NCI-H1417 treated with DMSO at 0.1 percent for 48 hours (cell line): Measurements from ENCODE around the gene CLASP1.
"Not testable (repeated sequence)": the region's sequence is repeated elsewhere in the genome, so short reads cannot be mapped to it uniquely, and the experiment has no call there.

Source experiments
- DNase-seq: peaks from one replicate; lab custom pipeline; 2025; lab: John Stamatoyannopoulos, UW

The CLASP1 gene

DNA sequence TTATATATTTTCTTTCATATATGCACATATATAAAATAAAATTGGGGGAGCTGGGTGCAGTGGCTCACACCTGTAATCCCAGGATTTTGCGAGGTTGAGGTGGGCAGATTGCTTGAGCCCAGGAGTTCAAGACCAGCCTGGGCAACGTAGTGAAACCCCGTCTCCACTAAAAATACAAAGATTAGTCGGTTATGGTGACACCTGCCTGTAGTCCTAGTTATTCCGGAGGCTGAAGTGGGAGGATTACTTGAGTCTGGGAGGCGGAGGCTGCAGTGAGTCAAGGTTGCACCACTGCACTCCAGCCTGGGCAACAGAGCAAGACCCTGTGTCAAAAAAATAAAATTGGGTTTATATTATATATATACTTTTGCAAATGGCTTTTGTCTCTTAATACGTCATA, 324.7 kb downstream of the CLASP1 start:
- no peak for DNase-seq

DNA sequence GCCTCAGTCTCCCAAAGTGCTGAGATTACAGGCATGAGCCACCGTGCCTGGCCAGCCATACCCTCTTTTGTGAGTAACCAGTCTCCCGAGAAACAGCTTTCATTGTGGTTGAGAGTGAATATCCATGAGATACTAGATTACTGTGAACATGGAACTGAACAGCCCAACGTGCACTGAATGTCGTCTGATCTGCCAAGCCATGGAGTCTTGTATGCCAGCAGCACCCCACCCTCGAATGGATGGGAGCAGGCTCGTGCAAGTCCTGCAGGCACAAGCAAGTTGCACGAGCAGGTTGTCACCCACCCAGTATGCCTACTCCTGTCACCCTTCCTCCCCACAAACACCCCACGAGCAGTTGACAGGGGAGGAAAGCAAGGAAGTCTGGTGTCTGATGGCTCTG, 327.8 kb downstream of the CLASP1 start:
- no peak for DNase-seq

GRCh38 chr2:121319941-121320340, 329.3 kb downstream of the CLASP1 start:
- no peak for DNase-seq

GRCh38 chr2:121316986-121317385, 332.3 kb downstream of the CLASP1 start:
- DNase-seq, result no peak

DNA sequence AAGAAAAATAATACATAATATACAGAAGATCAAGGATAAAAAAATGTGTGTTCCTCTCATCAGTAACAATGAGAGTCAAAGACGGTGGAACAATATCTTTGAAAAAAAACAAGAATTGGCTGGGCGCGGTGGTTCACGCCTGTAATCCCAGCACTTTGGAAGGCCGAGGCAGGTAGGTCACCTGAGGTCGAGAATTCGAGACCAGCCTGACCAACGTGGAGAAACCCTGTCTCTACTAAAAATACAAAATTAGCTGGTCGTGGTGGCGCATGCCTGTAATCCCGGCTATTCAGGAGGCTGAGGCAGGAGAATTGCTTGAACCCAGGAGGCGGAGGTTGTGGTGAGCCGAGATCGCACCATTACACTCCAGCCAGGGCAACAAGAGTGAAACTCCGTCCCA, 335.6 kb downstream of the CLASP1 start:
- DNase-seq, result not testable (repeated sequence)

DNA sequence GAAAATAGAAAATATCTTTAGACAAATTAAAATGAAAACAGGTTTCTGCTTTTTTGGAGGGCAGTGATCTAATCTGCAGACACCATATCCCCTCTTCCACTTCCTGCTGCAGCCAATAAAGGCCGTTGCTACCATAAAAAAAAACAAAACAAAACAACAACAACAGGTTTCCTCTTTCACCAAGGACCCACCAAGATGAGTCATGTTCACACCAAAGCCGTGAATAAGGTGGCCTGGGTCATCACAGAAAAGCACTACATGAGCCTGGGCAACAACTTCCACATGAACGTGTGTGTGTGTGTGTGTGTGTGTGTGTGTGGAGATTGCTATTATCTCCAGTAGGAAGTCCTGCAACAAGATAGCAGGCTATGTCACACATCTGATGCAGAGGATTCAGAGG, 339.5 kb downstream of the CLASP1 start:
- no peak for DNase-seq

DNA sequence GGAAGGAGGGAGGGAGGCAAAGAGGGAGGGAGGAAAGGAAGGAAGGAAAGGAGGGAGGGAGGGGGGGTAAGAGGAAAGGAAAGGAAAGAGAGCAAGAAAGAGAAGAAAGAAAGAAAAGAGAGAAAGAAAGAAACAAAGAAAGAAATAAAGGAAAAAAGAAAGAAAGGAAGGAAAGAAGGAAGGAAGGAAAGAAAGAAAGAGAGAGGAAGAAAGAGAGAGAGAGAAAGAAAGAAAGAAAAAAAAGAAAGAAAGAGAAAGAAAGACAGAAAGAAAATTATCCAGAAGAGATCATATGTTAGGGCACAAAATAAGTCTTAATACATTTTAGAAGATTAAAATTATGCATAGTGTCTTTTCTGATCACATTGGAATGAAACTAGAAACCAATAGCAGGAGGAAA, 339.9 kb downstream of the CLASP1 start:
- no peak for DNase-seq

DNA sequence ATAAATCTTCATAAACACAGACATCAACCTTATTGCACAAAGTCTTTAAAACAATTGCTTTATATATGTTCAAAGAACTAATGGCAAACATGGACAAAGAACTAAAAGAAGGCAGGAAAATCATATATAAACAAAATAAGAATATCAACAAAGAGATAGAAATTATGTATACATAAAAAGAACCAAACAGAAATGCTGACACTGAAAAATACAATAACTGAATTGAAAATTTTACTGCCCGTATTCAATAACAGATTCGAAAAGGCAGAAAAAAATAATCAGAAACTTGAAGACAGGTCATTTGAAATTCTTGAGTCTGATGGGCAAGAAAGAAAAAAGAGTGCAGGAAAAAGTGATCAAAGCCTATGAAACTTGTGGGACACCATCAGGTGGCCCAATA, 342.2 kb downstream of the CLASP1 start:
- DNase-seq, result no peak

DNA sequence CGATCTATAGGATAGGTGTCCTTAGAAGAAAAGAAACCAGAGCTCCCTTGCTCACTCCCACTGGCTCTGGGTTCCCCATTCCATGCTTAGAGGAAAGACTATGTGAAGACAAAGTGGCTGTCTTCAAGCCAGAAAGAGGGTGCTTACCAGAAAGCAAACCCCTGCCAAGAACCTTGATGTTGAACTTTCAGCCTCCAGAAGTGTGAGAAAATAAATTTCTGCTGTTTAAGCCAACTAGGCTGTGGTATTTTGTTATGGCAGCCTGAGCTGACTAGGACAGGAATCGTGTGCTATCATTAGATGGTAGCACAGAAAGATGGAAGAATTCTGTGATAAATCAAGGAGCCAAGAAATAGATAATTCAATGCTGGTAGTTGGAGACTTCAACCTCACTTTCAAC, 344.3 kb downstream of the CLASP1 start:
- no peak for DNase-seq

GRCh38 chr2:121303531-121304263, 345.6 kb downstream of the CLASP1 start:
- no peak for DNase-seq

DNA sequence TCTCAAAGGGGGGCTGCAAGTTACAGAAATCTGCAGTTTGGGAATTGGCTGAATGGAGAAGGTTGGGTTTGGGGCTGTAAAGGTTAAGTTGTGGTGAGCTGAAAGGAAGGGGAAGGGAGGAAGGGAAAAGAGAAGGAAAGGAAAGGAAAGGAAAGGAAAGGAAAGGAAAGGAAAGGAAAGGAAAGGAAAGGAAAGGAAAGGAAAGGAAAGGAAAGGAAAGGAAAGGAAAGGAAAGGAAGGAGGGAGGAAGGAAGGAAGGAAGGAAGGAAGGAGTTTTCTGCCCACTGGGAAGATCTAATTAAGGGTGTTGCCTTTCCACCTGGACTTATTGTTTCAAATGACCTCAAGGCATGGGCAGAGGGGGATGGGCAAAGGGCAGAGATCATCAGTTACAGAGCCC, 348.1 kb downstream of the CLASP1 start:
- DNase-seq, result not testable (repeated sequence)

DNA sequence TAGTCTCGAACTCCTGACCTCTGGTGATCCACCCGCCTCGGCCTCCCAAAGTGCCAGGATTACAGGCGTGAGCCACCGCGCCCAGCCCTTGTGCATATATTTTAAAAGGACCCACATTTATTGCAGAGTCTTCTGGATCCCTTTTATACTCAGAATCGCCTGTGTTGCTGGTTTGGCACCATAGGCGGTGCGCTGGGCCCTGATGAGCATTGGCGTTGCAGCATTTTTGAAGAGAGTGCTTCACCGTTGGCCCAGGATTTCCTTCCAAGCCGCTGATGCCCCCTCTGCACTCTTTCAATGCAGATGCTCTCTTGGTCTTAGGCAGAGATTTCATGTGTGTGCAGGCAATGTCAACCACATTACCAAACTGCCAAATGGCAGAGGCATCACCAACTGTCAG, 350.8 kb downstream of the CLASP1 start:
- DNase-seq, result no peak

DNA sequence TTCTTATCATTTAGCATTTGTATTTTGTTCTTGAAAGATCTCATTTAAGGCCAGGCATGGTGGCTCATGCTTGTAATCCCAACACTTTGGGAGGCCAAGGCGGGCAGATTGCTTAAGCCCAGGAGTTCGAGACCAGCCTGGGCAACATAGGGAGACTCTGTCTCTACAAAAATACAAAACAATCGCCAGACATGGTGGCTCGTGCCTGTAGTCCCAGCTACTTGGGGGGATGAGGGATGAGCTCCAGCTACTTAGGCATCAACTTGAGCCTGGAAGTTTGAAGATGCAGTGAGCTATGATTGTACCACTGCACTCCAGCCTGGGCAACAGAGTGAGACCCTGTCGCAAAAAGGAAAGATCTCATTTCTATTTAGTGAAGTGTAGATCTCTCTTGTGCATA, 351.4 kb downstream of the CLASP1 start:
- not testable (repeated sequence) for DNase-seq

- no peak for DNase-seq
These were observed 351.9 kb downstream of the CLASP1 start for GRCh38 chr2:121297217-121297830.

DNA sequence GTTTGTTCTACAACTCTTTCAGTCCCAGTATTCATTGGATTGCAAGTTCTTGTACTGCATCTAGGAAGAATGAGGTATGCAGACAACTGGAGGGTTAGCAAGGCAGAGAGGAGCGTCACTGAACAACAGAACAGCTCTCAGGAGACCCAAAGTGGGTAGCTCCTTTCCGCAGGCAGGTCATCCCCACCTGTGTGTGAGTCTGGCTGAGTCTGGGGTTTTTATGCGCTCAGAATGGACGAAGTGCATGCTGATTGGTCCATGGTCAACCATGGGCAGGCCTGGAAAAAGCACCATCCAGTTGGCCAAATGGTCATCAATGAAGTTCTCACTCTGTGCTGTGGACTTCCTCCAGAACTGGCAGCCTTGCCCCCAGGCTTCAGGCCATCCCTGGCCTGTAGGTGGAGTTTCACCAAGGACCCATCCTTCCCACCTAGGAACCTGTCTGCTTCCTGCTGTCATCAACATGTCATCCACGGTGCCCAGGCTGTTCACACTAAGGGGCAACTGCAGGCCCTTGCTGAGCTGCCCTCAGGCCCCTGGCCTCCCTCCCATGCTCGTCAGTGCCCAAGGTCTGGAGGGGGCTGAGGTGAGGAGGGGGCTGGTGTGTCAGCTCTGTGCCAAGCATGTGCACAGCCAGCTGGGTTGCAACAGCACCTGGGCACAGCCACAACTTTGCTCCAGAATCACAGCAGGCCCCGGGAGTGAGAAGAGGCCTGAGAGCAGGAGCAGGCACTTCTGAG, 353.2 kb downstream of the CLASP1 start:
- DNase-seq, result no peak

DNA sequence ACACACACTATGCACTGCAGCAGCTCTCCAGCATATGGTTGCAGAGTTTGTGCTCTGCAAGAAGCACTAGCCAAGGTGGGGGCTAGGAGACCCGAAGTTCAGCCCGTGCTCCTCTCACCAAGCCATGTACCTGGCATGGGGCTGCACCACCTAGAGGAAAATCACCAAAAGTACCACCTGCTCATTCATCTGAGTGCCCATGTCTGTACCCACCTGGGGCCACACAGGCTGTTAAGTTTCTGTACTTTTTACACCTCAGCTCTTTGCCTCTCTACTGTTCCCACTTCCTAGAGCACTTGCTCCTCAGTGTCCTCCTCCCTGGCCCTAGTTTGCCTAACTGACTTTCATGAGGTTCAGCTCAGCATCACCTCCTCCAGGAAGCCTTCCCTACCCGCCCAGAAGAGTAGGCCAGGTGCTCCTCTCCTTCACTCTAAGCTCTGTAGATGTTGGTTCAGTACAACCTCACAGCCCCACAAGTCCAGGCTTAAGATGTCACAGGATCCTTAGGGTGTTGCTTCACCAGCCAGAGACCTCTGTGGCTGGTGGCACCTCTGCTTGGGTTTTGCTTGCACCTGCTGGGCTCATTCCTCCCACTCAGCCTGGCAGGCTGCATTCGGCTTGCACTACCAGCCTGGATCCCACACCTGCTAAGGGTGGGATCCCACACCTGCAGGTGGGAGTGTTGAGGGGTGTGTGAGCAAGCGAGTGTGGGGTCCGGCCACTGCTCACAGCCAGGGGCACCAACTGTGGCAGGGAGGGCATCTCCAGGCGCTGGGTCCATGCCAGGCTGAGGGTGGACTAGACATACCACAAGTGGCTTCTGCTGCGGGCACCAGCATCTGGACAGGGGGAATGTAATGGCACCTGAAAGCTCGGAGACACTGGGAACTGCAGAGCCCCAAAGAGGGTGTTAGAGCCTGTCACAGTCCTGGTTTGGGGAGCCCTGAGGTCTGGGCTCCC, 354.1 kb downstream of the CLASP1 start:
- DNase-seq, result no peak

- DNase-seq, result no peak
These were observed 355.6 kb downstream of the CLASP1 start for GRCh38 chr2:121293450-121294325.

DNA sequence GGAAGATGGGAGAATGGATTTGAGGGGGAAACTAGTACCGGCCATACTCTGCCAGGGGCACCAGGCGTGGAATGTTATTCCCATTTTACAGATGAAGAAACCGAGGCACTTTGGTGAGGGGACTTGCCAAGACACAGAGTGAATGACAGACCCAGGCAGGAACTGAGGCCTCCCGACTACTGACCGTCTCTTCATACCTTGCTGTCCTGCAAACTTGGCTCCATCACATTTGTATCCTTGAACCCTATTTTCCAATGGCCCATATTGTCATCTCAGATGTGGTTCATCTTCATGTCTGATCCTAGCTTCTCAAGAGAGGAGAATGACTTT, 358.0 kb downstream of the CLASP1 start:
- no peak for DNase-seq

DNA sequence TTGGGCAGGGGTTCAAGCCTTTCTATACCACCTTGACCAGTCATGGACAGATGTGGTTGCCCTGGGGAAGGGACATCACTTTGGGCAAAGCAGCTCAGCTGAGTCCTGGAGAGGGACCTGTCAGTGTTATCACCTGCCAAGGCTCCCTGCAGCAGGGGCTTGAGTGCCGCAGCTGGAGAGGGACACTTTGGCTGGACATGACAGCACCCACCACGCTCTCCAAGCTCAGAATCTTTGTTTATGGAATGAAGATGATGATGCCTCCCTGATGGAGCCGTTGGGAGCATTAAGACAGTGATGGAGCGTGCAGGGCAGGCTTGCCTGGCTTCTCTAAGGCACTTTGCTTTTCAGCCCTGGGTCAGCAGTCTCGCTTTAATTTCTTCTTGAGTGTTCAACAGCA, 360.0 kb downstream of the CLASP1 start:
- DNase-seq, result no peak

GRCh38 chr2:121288454-121289231, 360.6 kb downstream of the CLASP1 start:
- DNase-seq, result no peak
